Amniotic stem cell (primary cell): ENCODE data around the gene SCARF2.
"Not testable (repeated sequence)": the region's sequence is repeated elsewhere in the genome, so short reads cannot be mapped to it uniquely, and the experiment has no call there.

Experiments used
- DNase-seq: peaks from one replicate; lab custom pipeline; 2025; lab: John Stamatoyannopoulos, UW

Gene SCARF2

DNA sequence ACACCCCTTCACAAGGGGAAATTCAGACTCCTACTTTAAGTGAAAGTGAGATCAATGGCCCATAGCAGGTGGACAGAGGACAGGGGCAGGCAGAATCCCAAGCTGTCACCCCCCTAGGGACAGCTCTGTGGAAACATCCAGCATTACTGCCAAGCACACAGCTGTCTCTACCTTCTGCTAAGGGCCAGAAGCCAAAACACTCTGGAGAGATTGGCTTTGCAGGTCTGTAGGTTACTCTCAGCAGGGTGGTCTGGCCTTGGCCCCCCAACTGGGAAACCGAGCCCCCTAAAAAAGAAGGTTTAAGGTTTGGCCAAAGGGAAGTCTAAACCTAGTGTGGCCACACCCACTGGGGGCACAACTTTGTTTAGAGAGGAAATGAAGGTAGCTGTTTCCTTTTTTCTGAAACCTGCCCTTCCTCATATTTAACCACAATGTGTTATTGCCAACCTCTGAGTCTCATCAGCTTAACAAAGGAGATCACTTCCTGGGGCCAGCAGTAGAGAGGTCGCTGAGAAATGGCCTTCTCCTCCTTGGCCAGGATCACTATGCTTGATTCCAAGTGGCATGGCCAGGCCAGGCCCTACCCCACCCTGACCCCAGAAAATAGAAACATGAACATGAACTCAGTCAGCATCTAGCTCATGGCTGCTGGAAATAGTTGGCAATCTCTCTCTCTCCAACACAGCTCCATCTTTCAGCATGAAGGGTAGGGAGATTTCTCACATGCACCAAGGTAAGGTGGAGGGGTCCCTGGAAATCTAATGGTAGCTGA lies 25.9 kb upstream of the SCARF2 start:
- DNase-seq, result no peak

DNA sequence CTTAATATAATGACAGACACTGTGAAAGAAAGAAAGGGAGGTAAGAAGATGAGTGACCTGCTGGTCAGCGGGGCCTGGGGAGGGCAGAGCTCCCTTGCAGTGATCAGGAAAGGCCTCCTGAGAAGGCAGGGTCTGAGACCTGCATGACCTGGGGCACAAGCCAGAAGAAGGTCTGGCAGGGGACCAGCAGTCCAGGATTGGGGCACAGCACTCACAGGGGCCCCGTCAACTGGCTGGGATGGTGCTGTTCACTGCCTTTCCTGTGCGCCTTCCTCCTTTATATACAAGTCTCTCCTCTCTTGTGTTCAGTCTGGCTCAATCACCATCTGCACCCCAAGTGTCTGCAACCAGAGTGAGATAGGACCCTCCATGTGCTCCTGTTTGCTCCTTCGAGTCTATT lies 22.2 kb upstream of the SCARF2 start:
- no peak for DNase-seq

DNA sequence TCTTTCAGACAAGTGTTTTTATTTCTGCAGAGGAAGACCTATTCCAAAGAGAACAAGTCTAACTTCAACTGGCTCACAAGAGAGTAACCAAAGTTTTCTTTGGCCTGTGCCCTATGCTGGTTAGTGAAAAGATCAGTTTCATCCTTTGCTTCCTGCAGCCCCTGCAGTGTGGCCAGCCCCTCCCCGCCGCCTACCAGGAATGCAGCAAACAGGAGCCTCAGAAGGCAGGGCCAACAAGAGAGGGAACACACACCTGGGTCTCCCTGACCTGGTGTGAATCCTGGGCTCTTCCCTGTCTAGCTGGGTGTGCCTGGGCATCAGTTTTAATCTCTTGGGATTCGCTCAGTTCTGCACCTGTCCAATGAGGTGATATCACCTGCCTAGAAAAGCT lies 21.5 kb upstream of the SCARF2 start:
- no peak for DNase-seq

DNA sequence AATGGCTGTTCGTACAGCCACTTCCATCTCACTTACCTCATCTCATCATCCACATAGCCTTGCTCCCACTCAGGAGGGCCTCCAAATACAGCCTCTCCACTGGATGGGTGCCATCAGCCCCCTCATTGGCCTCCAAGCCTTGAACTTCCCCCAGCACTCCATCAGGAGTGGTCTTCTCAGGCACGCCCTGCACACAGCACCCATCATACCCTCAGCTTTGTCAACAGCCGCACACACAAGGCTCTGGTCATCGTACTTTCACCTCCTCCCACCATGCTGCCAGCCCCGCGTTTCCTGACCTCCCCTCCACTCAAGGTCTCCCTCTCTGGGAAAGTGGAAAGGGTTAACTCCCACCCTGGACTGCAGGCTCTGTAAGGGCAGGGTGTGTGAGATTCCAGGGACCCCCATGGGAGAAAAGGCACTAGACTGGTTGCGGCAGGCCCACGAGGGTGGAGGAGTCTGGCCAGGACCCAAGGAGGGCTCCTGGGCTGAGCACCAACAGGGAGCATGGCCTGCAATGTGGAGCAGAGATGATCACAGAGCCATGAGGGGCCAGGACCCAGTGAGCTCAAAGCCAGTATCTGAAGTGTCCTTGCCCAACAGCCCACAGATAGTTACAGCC lies 21.0 kb upstream of the SCARF2 start:
- DNase-seq, result no peak

DNA sequence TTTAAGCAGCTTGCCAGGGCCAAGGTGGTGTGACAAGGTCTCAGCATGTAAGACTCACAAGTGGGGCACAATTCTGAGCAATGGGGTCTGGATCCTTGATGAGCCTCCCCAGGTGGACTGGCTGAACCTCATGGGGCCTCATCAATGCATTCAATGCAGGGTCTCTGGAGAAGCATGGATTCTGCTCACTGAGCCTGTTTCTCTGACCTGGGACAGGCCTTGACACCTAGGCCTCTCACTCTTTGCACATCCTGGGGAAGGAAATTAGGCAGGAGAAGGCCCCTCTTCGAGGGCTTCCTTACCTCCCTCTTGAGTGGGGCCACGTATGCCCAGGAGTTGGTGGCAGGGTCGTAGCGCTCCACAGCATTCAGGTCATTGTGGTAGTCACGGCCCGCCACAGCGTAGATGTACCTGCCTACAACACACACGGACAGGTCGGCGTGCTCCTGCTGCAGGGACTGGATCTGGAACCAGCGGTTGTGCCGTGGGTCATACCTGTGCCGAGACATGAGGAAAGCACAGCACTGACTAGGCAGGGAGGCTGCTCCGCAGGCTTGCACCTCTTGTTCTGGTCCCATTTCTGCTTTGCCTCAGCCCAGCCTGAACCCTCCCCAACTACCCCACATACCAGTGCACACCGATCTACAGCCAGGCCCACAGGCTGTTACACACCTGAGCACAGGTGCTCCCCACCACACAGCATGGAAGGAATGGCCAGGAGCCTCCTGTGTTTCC lies 20.0 kb upstream of the SCARF2 start:
- no peak for DNase-seq

DNA sequence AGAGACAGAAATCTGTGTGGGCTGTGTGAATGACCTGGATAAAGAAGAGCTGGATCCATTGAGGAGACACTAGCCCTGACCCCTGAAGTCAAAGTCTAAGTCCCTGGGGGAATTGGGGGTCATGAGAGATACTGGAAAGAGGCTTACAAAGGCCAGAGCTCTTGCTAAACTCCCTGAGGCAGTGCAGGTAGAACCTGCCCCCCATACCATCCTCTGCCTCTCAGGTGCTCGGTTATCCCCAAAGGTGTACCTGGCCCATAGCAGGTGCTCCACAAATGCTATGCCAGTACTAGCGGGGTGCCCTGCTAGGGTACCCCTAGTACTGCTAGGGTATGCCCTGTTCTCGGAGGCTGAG lies 19.1 kb upstream of the SCARF2 start:
- no peak for DNase-seq

DNA sequence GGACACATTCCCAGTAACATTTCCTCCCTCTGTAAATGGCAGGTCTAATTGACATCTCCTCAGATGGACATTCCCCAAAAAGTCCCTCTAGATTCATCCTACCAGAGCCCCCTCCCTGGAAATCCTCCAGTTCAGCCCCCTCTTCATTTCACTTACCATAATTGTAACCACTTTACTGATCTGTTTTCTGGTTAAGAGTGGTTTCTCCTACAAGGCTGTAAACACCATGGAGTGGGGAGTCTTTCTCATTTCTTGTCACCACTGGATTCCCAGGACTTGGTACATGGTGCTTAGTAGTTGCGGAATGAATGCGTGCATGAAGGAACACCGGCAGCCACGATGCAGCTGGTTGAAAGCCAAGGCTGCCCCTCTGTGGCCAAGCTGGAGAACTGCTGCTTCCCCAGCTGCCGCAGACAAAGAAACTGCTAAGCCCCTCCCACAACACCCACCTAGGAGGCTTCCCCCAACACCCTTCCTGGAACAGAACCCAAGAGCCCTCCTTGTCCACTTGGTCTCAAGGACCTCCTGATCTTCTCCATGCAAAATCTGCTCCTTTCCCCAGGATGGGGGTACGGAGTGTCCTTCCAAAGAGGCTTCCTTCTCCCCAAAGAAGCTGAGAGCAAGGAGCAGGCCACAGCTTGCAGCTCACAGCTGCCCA lies 18.6 kb upstream of the SCARF2 start:
- DNase-seq, result no peak

DNA sequence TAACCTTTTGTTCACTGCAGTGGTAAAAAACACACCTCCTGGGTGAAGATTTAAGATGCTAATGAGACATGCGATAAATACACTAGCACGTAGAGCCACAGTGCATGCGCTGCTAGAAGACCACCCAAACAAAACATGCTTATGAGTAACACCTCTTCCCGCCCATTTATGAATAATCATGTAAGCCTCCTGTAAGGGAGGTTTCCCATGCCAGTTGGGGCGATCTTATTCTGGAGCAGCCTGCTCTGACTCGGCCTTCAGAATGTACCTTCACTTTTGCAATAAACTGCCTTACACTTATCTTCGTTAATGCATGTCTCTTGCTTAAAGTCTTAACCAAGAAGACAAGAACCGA lies 18.1 kb upstream of the SCARF2 start:
- no peak for DNase-seq

DNA sequence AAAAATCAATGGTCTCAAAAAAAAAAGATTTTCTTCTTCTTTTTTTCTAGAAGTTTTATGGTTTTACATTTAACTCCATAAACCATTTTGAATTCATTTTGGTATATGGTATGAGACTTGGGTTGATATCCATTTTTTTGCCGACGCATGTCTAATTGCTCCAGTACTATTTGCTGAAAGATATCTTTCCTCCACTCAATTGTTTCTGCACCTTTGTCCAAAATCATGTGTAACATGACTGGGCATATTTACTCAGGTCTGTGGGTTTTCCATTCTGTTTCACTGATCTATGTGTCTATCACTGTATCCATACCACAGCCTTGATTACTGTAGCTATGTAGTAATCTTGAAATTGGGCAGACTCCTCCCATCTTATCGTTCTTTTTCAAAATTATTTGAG lies 15.6 kb upstream of the SCARF2 start:
- DNase-seq, result no peak

DNA sequence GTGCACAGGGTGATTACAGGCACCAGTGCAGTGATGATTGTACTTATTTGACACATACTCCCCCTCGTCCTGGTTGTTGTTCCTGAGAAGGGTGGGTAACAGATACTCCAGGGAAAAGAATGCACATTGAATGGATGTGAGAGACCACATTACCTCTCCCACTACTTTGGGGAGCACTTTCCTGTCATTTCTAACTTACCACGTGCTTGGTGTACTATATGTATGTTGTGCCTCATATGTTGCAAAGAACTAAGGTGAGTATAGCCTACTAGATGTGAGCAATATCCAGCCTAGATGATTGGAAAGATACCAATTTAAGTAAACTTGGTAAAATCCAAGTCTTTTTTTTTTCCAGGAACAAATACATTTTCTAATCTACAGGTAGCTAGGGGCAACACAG lies 14.3 kb upstream of the SCARF2 start:
- no peak for DNase-seq

DNA sequence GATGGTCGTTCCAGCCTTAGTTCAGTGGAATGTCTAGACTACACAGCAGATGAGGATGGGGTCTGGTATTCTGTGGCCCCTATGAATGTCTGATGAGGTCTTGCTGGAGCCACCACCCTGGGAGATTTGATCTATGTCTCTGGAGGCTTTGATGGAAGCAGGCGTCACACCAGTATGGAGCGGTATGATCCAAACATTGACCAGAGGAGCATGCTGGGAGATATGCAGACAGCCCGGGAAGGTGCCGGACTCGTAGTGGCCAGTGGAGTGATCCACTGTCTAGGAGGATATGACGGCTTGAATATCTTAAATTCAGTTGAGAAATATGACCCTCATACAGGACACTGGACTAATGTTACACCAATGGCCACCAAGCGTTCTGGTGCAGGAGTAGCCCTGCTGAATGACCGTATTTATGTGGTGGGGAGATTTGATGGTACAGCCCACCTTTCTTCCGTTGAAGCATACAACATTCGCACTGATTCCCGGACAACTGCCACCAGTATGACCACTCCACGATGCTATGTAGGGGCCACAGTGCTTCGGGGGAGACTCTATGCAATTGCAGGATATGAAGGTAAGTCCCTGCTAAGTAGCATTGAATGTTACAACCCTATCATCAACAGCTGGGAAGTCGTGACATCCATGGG lies 13.6 kb upstream of the SCARF2 start:
- DNase-seq, result not testable (repeated sequence)

DNA sequence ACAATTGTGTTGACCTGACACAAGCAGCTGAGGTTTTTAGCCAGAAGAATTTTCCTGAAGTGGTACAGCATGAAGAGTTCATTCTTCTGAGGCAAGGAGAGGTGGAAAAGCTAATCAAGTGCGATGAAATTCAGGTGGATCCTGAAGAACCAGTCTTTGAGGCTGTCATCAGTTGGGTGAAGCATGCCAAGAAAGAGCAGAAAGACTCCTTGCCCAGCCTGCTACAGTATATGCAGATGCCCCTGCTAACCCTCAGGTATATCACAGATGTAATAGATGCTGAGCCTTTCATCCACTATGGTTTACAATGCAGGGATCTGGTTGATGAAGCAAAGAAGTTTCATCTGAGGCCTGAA lies 12.9 kb upstream of the SCARF2 start:
- no peak for DNase-seq

DNA sequence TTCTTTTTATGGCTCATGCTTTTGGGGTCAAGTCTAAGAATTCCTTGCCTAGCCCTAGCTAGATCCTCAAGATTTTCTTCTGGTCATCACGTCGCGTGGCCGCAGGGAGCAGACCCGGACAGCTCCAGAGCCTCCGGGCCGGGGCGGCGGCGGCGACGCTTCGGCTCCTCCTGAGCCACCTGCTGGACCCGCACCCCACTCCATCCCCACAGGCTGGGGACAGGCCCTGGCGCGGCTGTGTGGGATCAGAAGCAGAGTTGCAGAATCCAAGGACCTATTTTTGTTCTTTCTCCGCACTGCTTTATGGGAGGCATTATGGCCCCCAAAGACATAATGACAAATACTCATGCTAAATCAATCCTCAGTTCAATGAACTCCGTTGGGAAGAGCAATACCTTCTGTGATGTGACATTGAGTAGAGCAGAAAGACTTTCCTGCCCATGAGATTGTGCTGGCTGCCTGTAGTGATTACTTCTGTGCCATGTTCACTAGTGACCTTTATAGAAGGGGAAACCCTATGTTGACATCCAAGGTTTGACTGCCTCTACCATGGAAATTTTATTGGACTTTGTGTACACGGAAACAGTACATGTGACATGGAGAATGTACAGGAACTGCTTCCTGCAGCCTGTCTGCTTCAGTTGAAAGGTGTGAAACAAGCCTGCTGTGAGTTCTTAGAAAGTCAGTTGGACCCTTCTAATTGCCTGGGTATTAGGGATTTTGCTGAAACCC lies 12.4 kb upstream of the SCARF2 start:
- no peak for DNase-seq

DNA sequence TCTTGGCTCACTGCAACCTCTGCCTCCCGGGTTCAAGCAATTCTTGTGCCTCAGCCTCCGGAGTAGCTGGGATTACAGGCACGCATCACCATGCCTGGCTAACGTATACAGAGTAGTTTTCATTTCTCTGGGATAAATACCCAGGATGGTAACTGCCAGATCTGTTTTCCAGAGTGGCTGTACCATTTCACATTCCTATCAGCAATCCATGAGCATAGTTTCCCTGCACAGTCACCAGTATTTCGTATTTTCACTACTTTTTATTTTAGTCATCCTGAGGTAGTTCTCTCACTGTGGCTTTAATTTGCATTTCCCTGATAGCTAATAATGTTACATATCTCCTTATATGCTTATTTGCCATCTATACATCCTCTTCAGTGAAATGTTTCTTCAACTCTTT lies 11.0 kb upstream of the SCARF2 start:
- DNase-seq, result no peak

DNA sequence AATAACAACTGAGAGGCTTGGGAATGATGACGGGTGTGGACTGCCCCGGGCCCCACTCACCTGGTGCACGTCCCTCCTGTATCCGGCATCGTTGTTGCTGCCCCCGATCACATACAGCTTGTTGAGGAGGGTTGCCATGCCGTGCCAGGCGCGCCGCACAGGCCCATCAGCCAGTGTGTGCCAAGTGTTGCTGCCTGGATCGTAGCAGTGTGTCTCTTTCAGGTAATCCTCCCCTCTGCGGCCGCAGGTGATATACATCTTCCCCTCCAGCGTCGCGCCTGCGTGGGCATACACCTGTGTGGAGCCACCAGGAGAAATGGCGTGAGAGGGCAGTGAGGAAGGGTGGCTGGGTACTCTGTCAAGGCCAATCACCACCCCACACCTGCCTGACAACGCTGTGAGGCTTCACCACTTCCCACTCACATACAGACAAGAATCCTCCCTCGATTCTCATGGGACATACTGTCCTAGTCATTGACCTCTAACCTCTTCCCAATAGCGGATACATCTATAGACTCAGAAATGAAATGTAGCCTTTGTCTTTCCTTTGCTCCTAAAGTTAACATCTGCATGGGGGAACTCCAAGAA lies 8.9 kb upstream of the SCARF2 start:
- no peak for DNase-seq

DNA sequence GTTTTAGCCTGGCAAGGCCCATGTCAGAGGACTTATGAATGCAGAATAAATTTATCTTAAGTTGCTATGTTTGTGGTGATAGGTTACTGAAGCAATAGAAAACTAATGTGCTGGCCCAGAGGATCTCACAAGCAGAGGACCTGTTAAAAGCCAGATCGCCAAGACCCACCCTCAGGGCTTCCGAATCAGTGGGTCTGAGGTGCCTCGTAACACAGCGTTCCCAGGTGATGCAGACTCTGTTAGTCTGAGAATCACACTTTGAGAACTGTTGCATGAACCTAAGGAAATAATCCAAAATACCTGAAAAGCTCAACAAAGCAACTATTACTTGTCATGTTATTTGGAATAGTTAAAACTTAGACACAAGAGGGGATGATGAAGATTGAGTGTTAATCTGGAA lies 6.7 kb upstream of the SCARF2 start:
- no peak for DNase-seq

DNA sequence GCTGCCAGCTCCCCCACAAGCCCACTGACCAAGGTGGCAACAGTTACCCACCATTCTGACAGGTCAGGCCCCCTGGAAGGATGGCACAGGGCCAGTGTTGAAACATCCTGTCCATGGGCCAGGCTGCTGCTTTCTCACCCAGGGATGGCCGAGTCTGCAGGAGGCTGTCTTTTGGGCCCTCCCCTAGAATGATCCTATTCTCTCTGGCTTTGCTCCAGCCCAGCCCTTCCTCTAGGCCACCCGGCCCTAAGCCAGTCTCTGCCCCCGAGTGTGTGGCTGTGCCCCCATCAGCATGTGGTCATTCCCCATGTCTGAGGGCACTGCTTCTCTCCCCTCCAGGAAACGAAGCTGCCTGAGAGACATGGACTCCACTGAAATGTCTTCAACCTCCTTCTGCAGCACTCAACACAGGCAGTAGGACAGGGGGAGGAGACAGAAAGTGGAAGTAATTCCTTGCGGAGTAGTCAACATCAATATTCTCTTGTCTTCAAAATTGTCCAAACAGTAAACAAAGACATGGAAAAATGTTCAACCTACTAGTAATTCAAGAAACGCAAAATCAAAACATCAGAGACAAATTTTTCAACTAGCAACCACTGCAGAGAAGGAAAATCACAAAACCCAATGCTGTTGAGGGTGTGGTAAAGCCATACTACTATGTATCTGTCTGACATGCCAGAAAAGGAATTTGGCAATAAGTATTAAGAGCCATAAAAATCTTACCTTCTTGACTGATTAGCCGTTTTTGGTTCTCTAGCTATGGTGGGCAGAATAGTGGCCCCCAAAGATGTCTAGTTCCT lies 5.1 kb upstream of the SCARF2 start:
- DNase-seq, result no peak

DNA sequence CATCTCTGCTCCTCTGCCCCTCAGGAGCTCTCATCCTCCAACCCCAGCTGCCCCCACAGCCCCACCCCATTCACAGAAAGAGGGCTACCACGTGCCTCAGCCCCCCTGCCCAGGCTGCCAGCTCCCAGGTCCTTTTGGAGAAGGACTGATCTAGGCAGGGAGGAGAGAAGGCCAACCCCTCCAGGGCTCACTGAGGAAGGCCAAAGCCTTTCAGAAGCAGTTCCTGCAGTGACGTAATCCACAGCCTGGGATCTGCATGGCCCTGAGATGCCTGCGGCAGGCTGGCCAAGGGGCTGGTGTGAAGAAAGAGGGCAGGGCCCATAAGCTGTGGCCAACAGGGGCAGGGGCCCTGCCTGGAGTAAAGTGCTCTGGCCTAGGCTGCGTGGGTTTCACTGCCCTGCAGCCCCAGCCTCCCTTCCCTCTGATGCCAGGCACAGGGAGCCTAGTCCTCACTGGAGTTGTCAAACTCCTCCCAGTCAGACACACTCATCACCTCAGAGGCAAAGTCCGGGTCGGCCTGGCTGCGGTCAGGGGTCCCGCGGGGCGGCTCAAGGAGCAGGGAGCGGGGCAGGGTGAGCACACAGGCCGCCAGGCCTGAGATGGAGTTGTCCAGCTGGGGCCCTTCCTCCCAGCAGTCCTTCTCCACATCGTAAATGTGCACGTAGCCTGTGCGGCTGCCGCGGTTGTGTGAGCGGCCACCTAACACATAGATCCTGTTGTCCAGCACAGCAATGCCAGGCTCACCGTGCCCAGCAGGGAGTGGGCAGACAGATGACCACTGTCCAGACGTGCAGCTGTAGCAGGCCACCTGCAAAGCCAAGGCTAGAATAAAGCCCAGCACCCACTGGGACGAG lies 4.2 kb upstream of the SCARF2 start:
- DNase-seq, result no peak
